Measurements from ENCODE around the gene LYZL1. TPM values are rescaled to one million over a fixed set of nuclear protein-coding genes. Genes with fewer than 3 reads are reported as not detected.

Gene LYZL1
- total RNA-seq, 2 donors from 2014 or later, result not detected

DNA sequence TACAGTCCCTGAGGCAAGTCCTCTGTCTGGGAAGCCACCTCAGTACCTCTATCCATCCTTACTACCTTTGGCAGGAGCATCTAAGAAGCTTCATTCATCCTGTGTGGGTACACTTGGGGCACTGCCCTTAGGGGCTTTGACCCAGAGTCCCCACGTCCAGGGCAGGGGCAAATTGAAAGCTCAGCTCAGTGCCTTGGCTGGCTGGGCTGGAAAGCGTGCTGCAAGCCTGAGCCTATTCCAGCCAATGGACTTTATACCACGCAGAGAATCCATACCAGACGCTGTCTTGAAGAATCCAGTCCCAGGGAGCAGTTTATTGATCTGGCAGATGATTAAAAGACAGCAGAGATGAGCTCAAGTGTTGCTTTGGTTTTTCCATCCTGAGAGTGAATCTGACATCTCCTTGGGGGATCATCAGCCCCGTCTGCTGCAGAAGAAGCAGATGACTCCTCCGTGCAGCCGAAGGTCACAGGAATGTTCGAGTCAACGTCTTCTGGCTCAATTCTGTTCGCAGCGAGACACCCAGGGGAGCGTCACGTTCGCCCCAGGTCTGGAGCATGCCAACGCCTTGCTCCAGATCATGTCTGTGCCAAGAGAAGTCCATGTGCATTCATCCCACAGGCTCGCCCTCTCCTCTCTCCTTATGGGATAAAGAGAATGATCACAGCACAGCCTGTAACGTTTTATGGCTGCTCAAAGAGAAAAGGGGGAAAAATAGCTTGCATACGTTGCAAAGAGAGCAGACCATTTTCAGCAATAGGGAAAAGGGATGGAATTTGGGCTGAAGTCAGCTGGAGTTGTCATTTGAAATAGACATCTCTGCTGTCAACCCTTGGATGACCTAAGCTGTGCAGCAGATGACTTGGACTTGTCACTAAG is 35.8 kb upstream of the LYZL1 start:
- intact Hi-C loops (cut with DNase I), result no loop called here
- Histone ChIP-seq H3K9ac (ENCODE audit: low read depth in 2 of 2, low read length in 2 of 2) (no peak overlapping the region), H3K27ac (no peak overlapping the region), H3K4me3 (no peak overlapping the region), H3K27me3 (no peaks in the 10 kb centered on the region), H3K9me3 (no peaks in the 10 kb centered on the region), H3K4me1 (no peaks in the 10 kb centered on the region), H3K36me3 (no peaks in the 10 kb centered on the region)
- DNase-seq, result no peak
- TF ChIP-seq, protein P1, sequence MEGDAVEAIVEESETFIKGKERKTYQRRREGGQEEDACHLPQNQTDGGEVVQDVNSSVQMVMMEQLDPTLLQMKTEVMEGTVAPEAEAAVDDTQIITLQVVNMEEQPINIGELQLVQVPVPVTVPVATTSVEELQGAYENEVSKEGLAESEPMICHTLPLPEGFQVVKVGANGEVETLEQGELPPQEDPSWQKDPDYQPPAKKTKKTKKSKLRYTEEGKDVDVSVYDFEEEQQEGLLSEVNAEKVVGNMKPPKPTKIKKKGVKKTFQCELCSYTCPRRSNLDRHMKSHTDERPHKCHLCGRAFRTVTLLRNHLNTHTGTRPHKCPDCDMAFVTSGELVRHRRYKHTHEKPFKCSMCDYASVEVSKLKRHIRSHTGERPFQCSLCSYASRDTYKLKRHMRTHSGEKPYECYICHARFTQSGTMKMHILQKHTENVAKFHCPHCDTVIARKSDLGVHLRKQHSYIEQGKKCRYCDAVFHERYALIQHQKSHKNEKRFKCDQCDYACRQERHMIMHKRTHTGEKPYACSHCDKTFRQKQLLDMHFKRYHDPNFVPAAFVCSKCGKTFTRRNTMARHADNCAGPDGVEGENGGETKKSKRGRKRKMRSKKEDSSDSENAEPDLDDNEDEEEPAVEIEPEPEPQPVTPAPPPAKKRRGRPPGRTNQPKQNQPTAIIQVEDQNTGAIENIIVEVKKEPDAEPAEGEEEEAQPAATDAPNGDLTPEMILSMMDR (IDR thresholded peaks at IDR 0.05), result no peak

- no peaks in the 10 kb centered on the region for H3K4me1 ChIP-seq
- H3K36me3 ChIP-seq, result no peaks in the 10 kb centered on the region
- H3K9ac ChIP-seq (ENCODE audit: low read depth in 2 of 2, low read length in 2 of 2), result no peak overlapping the region
- DNase-seq, result no peak
- no peak overlapping the region for H3K4me3 ChIP-seq
- H3K27ac ChIP-seq, result no peak overlapping the region
- intact Hi-C loops (cut with DNase I), result no loop called here
- TF ChIP-seq, protein P1 (IDR thresholded peaks at IDR 0.05), result no peak
- no peaks in the 10 kb centered on the region for H3K9me3 ChIP-seq
- no peaks in the 10 kb centered on the region for H3K27me3 ChIP-seq
Observed at GRCh38 chr10:29253690-29254029, 35.2 kb upstream of the LYZL1 start.

GRCh38 chr10:29254123-29255046 is 34.5 kb upstream of the LYZL1 start:
- Histone ChIP-seq H3K27ac (no peak overlapping the region), H3K27me3 (no peaks in the 10 kb centered on the region), H3K9me3 (no peaks in the 10 kb centered on the region), H3K4me3 (no peak overlapping the region), H3K4me1 (no peaks in the 10 kb centered on the region), H3K36me3 (no peaks in the 10 kb centered on the region), H3K9ac (ENCODE audit: low read depth in 2 of 2, low read length in 2 of 2) (no peak overlapping the region)
- TF ChIP-seq, protein P1 (IDR thresholded peaks at IDR 0.05), result no peak
- intact Hi-C loops (cut with DNase I), result no loop called here
- DNase-seq, result no peak

- H3K36me3 ChIP-seq, result no peaks in the 10 kb centered on the region
- H3K27me3 ChIP-seq, result no peaks in the 10 kb centered on the region
- no peak for DNase-seq
- no peaks in the 10 kb centered on the region for H3K9me3 ChIP-seq
- intact Hi-C loops (cut with DNase I), result no loop called here
- no peak overlapping the region for H3K27ac ChIP-seq
- no peak overlapping the region for H3K4me3 ChIP-seq
- H3K4me1 ChIP-seq, result no peaks in the 10 kb centered on the region
- TF ChIP-seq, protein P1 (IDR thresholded peaks at IDR 0.05), result no peak
- no peak overlapping the region for H3K9ac ChIP-seq (ENCODE audit: low read depth in 2 of 2, low read length in 2 of 2)
Observed at GRCh38 chr10:29255104-29255503, 33.8 kb upstream of the LYZL1 start.

GRCh38 chr10:29256019-29256418 is 32.9 kb upstream of the LYZL1 start:
- no peak for DNase-seq
- Histone ChIP-seq H3K4me3 (no peak overlapping the region), H3K9ac (ENCODE audit: low read depth in 2 of 2, low read length in 2 of 2) (no peak overlapping the region), H3K27ac (no peak overlapping the region), H3K27me3 (no peaks in the 10 kb centered on the region), H3K36me3 (no peaks in the 10 kb centered on the region), H3K4me1 (no peaks in the 10 kb centered on the region), H3K9me3 (no peaks in the 10 kb centered on the region)
- TF ChIP-seq, protein P1 (IDR thresholded peaks at IDR 0.05), result no peak
- intact Hi-C loops (cut with DNase I), result no loop called here

All from colonic mucosa (tissue), 4 donors.